SK-N-SH (cell line): ENCODE data around the gene SLC17A3. TPM values are rescaled to one million over a fixed set of nuclear protein-coding genes. Genes with fewer than 3 reads are reported as not detected.

ENCODE experiments used
- CTCF ChIA-PET: fragments of 300-600, 350-600 bp; formaldehyde crosslinking; extraction: SDS; loops from one replicate; lab custom pipeline; 2021; lab: Yijun Ruan, JAX
- POLR2A ChIA-PET: fragments of 350-600 bp; sonication (Branson Sonifier 250); formaldehyde crosslinking; extraction: SDS; loops from one replicate; lab custom pipeline; 2020; ENCODE audit warnings: antibody characterized with exemption, inconsistent platforms; lab: Yijun Ruan, JAX
- DNase-seq: peaks from one replicate; pipeline ENCODE4 v3.0.0; 2012
- H2AFZ ChIP-seq: fragments of 200-600 bp; sonication (generic); 2 replicates; pipeline ENCODE4 v1.8.1; 2016; ENCODE audit warnings: antibody characterized with exemption, mild to moderate bottlenecking, low read depth
- H3F3A ChIP-seq: fragments of 200-600 bp; sonication (generic); replicated peaks from 2 replicates; pipeline ENCODE3; 2016; ENCODE audit warnings: antibody characterized with exemption, mild to moderate bottlenecking; ENCODE audit not compliant: insufficient read depth
- H3K27ac ChIP-seq, 2 experiments: fragments of 200-500 bp in 1 of 2; fragments of 200-600 bp in 1 of 2; sonication (Bioruptor generic) in 1 of 2; sonication (generic), shearing (Covaris generic) in 1 of 2; 2 replicates each; pipeline versions ENCODE4 v1.5.1 to v1.6.1; 2014 to 2016; ENCODE audit warnings: low read depth in 2 of 2, inconsistent platforms in 1 of 2, low read length in 1 of 2, mild to moderate bottlenecking in 1 of 2, mixed read lengths in 1 of 2
- H3K27me3 ChIP-seq: fragments of 200-600 bp; sonication (generic), shearing (Covaris generic); 2 replicates; pipeline ENCODE4 v1.6.1; 2016; ENCODE audit warnings: mixed run types; ENCODE audit not compliant: insufficient read depth
- H3K36me3 ChIP-seq, 2 experiments: fragments of 200-500 bp in 1 of 2; fragments of 200-600 bp in 1 of 2; sonication (Bioruptor generic) in 1 of 2; sonication (generic) in 1 of 2; replicated peaks in 1 of 2; 2 replicates each; pipeline versions ENCODE3 to v1.5.1; 2014 to 2016; ENCODE audit warnings: low read length in 1 of 2, mild to moderate bottlenecking in 1 of 2; ENCODE audit not compliant: insufficient read depth in 2 of 2, control insufficient read depth in 1 of 2
- H3K4me1 ChIP-seq, 2 experiments: fragments of 200-500 bp in 1 of 2; fragments of 200-600 bp in 1 of 2; sonication (Bioruptor generic) in 1 of 2; sonication (generic), shearing (Covaris generic) in 1 of 2; 2 replicates each; pipeline versions ENCODE4 v1.5.1 to v1.6.1; 2014 to 2016; ENCODE audit warnings: low read depth in 1 of 2, low read length in 1 of 2, mixed run types in 1 of 2; ENCODE audit not compliant: insufficient read depth in 2 of 2, control insufficient read depth in 1 of 2
- H3K4me2 ChIP-seq: fragments of 200-600 bp; sonication (generic), shearing (Covaris generic); 2 replicates; pipeline ENCODE4 v1.6.1; 2017; ENCODE audit warnings: mixed run types
- H3K4me3 ChIP-seq, 2 experiments: fragments of 200-500 bp in 1 of 2; fragments of 200-600 bp in 1 of 2; sonication (Bioruptor generic) in 1 of 2; sonication (generic), shearing (Covaris generic) in 1 of 2; 2 replicates each; pipeline versions ENCODE4 v1.5.1 to v1.8.1; 2014 to 2016; ENCODE audit warnings: low read depth in 2 of 2, inconsistent platforms in 1 of 2, low read length in 1 of 2, mild to moderate bottlenecking in 1 of 2, mixed read lengths in 1 of 2, moderate library complexity in 1 of 2
- H3K79me2 ChIP-seq: fragments of 200-600 bp; sonication (generic); 2 replicates; pipeline ENCODE4 v1.8.1; 2017; ENCODE audit warnings: mild to moderate bottlenecking; ENCODE audit not compliant: insufficient read depth
- H3K9ac ChIP-seq: fragments of 200-600 bp; sonication (generic); 2 replicates; pipeline ENCODE4 v1.6.1; 2017; ENCODE audit warnings: mixed run types
- H3K9me2 ChIP-seq: fragments of 200-600 bp; sonication (generic); 2 replicates; pipeline ENCODE4 v1.6.1; 2017; ENCODE audit warnings: mixed run types
- H3K9me3 ChIP-seq: fragments of 200-600 bp; sonication (generic); 2 replicates; pipeline ENCODE4 v1.6.1; 2017; ENCODE audit warnings: mixed run types, mild to moderate bottlenecking, moderate library complexity
- H4K20me1 ChIP-seq: fragments of 200-600 bp; sonication (generic); 2 replicates; pipeline ENCODE4 v1.6.1; 2017; ENCODE audit warnings: mild to moderate bottlenecking, mixed run types; ENCODE audit not compliant: insufficient read depth
- EZH2phosphoT487 ChIP-seq: fragments of 200-600 bp; sonication (generic); IDR thresholded peaks from 2 replicates; pipeline ENCODE4 v1.6.1; 2017; ENCODE audit warnings: low read depth, mixed run types, mild to moderate bottlenecking, antibody characterized with exemption, moderate library complexity, borderline replicate concordance
- FOSL2 ChIP-seq: IDR thresholded peaks from 2 replicates; pipeline ENCODE4 v1.4.0; 2012; ENCODE audit warnings: low read depth, mild to moderate bottlenecking, moderate library complexity, borderline replicate concordance
- GABPA ChIP-seq: IDR thresholded peaks from 2 replicates; pipeline ENCODE4 v1.4.0; 2012; ENCODE audit warnings: low read depth, mild to moderate bottlenecking
- MXI1 ChIP-seq: IDR thresholded peaks from 2 replicates; pipeline ENCODE4 v1.6.1; 2012; ENCODE audit warnings: mild to moderate bottlenecking, low read depth, low read length, improper control_type of control experiment
- RCOR1 ChIP-seq: fragments of 150-350 bp; IDR thresholded peaks from 2 replicates; pipeline ENCODE4 v1.6.1; 2017; ENCODE audit warnings: antibody characterized with exemption, low read length
- RXRA ChIP-seq: IDR thresholded peaks from 2 replicates; pipeline ENCODE4 v1.4.0; 2012; ENCODE audit warnings: low read depth, mild to moderate bottlenecking, borderline replicate concordance
- TAF1 ChIP-seq: IDR thresholded peaks from 2 replicates; pipeline ENCODE4 v1.6.1; 2012; ENCODE audit warnings: low read depth, mild to moderate bottlenecking, low read length, moderate library complexity, borderline replicate concordance
- YY1 ChIP-seq: IDR thresholded peaks from 2 replicates; pipeline ENCODE4 v1.4.0; 2012; ENCODE audit warnings: low read depth, mild to moderate bottlenecking
- WGBS: methylation state at CpG from one replicate; pipeline ENCODE4 v1.1.6; 2017; ENCODE audit warnings: low lambda C conversion rate; 5-methylcytosine and 5-hydroxymethylcytosine counted together
- polyA plus RNA-seq, 3 experiments: library from polyadenylated mRNA; depleted of rRNA; stranded (reverse); fragments of >200 nt; gene quantifications; 2 replicates each; pipeline ENCODE4 v1.2.3, GENCODE V29; 2012
- TF ChIP-seq, protein P1 (sequence below): IDR thresholded peaks from 2 replicates; pipeline ENCODE4 v1.4.0; 2012; ENCODE audit warnings: low read depth, borderline replicate concordance
- TF ChIP-seq, protein P2 (sequence below): IDR thresholded peaks from 2 replicates; pipeline ENCODE4 v1.4.0; 2012; ENCODE audit warnings: low read depth, borderline replicate concordance

Gene SLC17A3
- polyA plus RNA-seq, 1 of the 3 experiments (the other 2 are of a cell fraction) = not detected

DNA sequence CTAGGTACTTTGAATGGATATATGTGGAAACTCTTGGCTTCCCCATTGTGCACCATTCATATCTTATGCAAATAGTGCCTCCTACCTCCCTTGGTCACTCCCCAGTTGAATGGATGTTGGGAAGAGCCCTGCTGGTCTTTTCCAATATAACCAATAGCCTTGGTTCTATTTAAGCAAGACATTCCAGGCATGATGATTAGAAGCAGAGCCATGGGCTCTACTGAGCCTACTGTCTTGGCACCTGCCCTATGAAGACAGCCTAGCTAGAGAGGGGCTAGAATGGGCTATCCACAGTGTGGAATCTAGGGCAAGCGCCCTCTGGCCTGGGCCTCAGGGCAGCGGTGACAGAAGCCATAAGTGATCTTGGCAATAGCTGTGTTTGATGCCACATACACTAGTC, 57.8 kb downstream of the SLC17A3 start:
- CTCF ChIA-PET = interaction anchor here (1.4 to 1.5 kb wide), 2 partner anchors 12 to 23 kb away, joined by 3 read pairs; no protein-coding TSS in a partner anchor

DNA sequence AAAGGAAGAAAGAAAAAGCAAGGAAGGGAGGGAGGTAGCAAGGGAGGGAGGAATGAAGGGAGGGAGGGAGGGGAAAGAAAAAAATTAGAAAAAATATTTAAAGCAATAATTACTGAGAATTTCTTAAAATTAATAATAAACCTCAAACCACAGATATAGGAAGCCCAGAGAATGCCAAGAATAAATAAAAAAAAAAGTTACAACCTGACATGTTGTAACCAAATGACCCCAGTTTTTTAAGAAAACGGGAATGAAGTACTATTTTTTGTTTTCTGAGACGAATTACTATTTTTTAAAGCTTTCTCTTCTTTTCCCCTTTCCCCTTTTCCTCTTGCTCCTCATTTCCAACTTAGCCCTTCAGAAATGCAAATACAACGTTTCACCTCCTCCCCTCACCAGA, 58.8 kb downstream of the SLC17A3 start:
- ChIA-PET POLR2A (no interaction called here), CTCF (no interaction called here)
- Histone ChIP-seq H3K4me2 (no peak overlapping the region), H2AFZ (no peak overlapping the region), H3K27ac (no peak overlapping the region), H4K20me1 (no peaks in the 10 kb centered on the region), H3K36me3 (no peaks in the 10 kb centered on the region), H3K27me3 (no peaks in the 10 kb centered on the region), H3K9me2 (no peaks in the 10 kb centered on the region), H3K79me2 (no peaks in the 10 kb centered on the region), H3K9ac (no peak overlapping the region), H3K9me3 (no peaks in the 10 kb centered on the region)
- 14% methylated on average over 3 of the region's 3 CpGs for WGBS
- TF ChIP-seq, protein P1, sequence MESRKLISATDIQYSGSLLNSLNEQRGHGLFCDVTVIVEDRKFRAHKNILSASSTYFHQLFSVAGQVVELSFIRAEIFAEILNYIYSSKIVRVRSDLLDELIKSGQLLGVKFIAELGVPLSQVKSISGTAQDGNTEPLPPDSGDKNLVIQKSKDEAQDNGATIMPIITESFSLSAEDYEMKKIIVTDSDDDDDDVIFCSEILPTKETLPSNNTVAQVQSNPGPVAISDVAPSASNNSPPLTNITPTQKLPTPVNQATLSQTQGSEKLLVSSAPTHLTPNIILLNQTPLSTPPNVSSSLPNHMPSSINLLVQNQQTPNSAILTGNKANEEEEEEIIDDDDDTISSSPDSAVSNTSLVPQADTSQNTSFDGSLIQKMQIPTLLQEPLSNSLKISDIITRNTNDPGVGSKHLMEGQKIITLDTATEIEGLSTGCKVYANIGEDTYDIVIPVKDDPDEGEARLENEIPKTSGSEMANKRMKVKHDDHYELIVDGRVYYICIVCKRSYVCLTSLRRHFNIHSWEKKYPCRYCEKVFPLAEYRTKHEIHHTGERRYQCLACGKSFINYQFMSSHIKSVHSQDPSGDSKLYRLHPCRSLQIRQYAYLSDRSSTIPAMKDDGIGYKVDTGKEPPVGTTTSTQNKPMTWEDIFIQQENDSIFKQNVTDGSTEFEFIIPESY = no peak
- no peak for TF ChIP-seq FOSL2
- TF ChIP-seq GABPA = no peak
- TF ChIP-seq, all 33 proteins: peak for 0
- DNase-seq = no peak
- Histone ChIP-seq H3K4me1 (no peaks in the 10 kb centered on the region), H3F3A (no peaks in the 10 kb centered on the region), H3K4me3 (no peak overlapping the region)

More for the DNA sequence above, 57.8 kb downstream of the SLC17A3 start:
- DNase-seq = no peak
- Histone ChIP-seq H3K27ac (no peak overlapping the region), H3K9ac (no peak overlapping the region), H3K36me3 (no peaks in the 10 kb centered on the region), H3K4me1 (no peaks in the 10 kb centered on the region), H4K20me1 (no peaks in the 10 kb centered on the region), H3K27me3 (no peaks in the 10 kb centered on the region), H2AFZ (no peak overlapping the region), H3K4me3 (no peak overlapping the region), H3K9me3 (no peaks in the 10 kb centered on the region), H3F3A (no peaks in the 10 kb centered on the region), H3K79me2 (no peaks in the 10 kb centered on the region), H3K4me2 (no peak overlapping the region), H3K9me2 (no peaks in the 10 kb centered on the region)
- TF ChIP-seq, protein P1 = no peak
- TF ChIP-seq YY1 (no peak), RXRA (no peak), TAF1 (no peak), RCOR1 (no peak), EZH2phosphoT487 (no peak), MXI1 (no peak)
- TF ChIP-seq, protein P2, sequence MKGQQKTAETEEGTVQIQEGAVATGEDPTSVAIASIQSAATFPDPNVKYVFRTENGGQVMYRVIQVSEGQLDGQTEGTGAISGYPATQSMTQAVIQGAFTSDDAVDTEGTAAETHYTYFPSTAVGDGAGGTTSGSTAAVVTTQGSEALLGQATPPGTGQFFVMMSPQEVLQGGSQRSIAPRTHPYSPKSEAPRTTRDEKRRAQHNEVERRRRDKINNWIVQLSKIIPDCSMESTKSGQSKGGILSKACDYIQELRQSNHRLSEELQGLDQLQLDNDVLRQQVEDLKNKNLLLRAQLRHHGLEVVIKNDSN = no peak
- 74% methylated on average over 2 of the region's 2 CpGs for WGBS
- POLR2A ChIA-PET = no interaction called here
